Measurements from ENCODE around the gene NABP2. TPM values are rescaled to one million over a fixed set of nuclear protein-coding genes. Genes with fewer than 3 reads are reported as not detected.
A peak's percentile ranks its signal among the peaks of the same experiment; 100 is the strongest.

The NABP2 gene
- total and polyA plus RNA-seq, 2 of the 4 experiments (the other 2 are of a cell fraction), result 29.2 to 37.4 TPM

- H3K4me2 ChIP-seq (ENCODE audit: low read depth, low read length), result no peak overlapping the region
- H3K4ac ChIP-seq (ENCODE audit: low read depth, low read length), result no peak overlapping the region
- H3K36me3 ChIP-seq (ENCODE audit: control insufficient read depth, insufficient read depth, low read length), result peaks cover 84% of the 10 kb centered on the region
- DNase-seq, result no peak
- H3K4me1 ChIP-seq (ENCODE audit: control insufficient read depth, insufficient read depth, low read length), result peaks cover 7% of the 10 kb centered on the region
- H2BK120ac ChIP-seq (ENCODE audit: low read depth, low read length), result no peak overlapping the region
- TF ChIP-seq MAFK (IDR thresholded peaks at IDR 0.05; ENCODE audit: low read depth, low read length) (no peak), RFX5 (IDR thresholded peaks at IDR 0.05; ENCODE audit: low read depth, low read length) (no peak), BHLHE40 (IDR thresholded peaks at IDR 0.05; ENCODE audit: low read depth, low read length) (no peak), CHD1 (IDR thresholded peaks at IDR 0.05; ENCODE audit: low read depth, low read length) (no peak), SMC3 (IDR thresholded peaks at IDR 0.05; ENCODE audit: low read depth, low read length) (no peak), MAZ (IDR thresholded peaks at IDR 0.05; ENCODE audit: borderline replicate concordance, low read depth, low read length) (no peak), FOS (IDR thresholded peaks at IDR 0.05; ENCODE audit: low read depth, low read length) (no peak), POLR2A (IDR thresholded peaks at IDR 0.05; ENCODE audit: low read depth, low read length) (no peak), RCOR1 (IDR thresholded peaks at IDR 0.05; ENCODE audit: insufficient replicate concordance, low read length) (no peak), CEBPB (IDR thresholded peaks at IDR 0.05; ENCODE audit: low read depth, low read length) (no peak), MXI1 (IDR thresholded peaks at IDR 0.05; ENCODE audit: borderline replicate concordance, low read depth, low read length) (no peak), USF2 (IDR thresholded peaks at IDR 0.05; ENCODE audit: low read depth, low read length) (no peak)
- no peak overlapping the region for H2BK15ac ChIP-seq (ENCODE audit: low read depth, low read length)
- POLR2A ChIA-PET (ENCODE audit: unreplicated experiment), result no interaction called here
- peaks cover 21% of the 10 kb centered on the region for H4K20me1 ChIP-seq (ENCODE audit: insufficient read depth, low read length)
- dilution Hi-C loops (cut with HindIII; ENCODE audit: low sequenced_read_pairs, unreplicated experiment) (no loop called here), in situ Hi-C loops (cut with MboI; ENCODE audit: low sequenced_read_pairs) (no loop called here), intact Hi-C loops (cut with micrococcal nuclease) (no loop called here)
- CTCF ChIA-PET, result interaction anchor here (0.6 kb wide), 1 partner anchor 10 kb away, joined by 3 read pairs; no protein-coding TSS in a partner anchor
- no peak overlapping the region for H3K9ac ChIP-seq (ENCODE audit: low read depth, low read length)
- peak overlapping the region; percentile 28 for H2AK9ac ChIP-seq (replicated peaks; ENCODE audit: low read depth, low read length, poor library complexity)
- H3K27ac ChIP-seq (ENCODE audit: insufficient read depth, low read length), result peak overlapping the region; percentile 22; the same call in 1 of the 2 replicates
- H4K8ac ChIP-seq (ENCODE audit: low read depth in 2 of 2, low read length in 2 of 2), result no peak overlapping the region
- ATAC-seq (ENCODE audit: low read depth), result peak; percentile 31
- H3K18ac ChIP-seq (ENCODE audit: low read depth, low read length), result no peak overlapping the region
- no peak overlapping the region for H2BK20ac ChIP-seq (ENCODE audit: low read depth, low read length)
- peaks cover 17 to 65% of the 10 kb centered on the region in 2 experiments for H3K79me1 ChIP-seq (ENCODE audit: low read depth in 1 of 2, low read length in 2 of 2)
- peaks cover 9% of the 10 kb centered on the region; the same call in 1 of the 2 replicates for H3K9me1 ChIP-seq (ENCODE audit: insufficient read depth, low read length)
- no peak overlapping the region for H2BK5ac ChIP-seq (ENCODE audit: low read depth, low read length, poor library complexity, severe bottlenecking)
- no peak overlapping the region for H3K4me3 ChIP-seq (ENCODE audit: insufficient read depth, low read depth, low read length)
- no peak overlapping the region for H3K56ac ChIP-seq (ENCODE audit: extremely low read depth, insufficient read depth, low read length)
- no peak overlapping the region for H4K5ac ChIP-seq (ENCODE audit: low read depth, low read length)
- no peaks in the 10 kb centered on the region for H3K9me3 ChIP-seq (ENCODE audit: control insufficient read depth, insufficient read depth, low read length)
- no peak overlapping the region for H3K23ac ChIP-seq (ENCODE audit: low read depth, low read length)
- BruUV-seq (replicated peaks), result no TSS peak
- H3K27me3 ChIP-seq (ENCODE audit: control insufficient read depth, insufficient read depth, low read length), result no peaks in the 10 kb centered on the region
- no peak overlapping the region for H3K14ac ChIP-seq (replicated peaks; ENCODE audit: low read depth, low read length)
- H2AK5ac ChIP-seq (ENCODE audit: low read depth, low read length), result no peak overlapping the region
- peak overlapping the region; percentile 63 for H2AFZ ChIP-seq (replicated peaks; ENCODE audit: low read length, poor library complexity)
- WGBS, 2 experiments (ENCODE audit: extremely low coverage in 2 of 2, insufficient read length in 1 of 2), result no CpG with 5 or more reads among the region's 3 CpGs
- no peak overlapping the region for H4K91ac ChIP-seq (ENCODE audit: insufficient read depth, low read depth, low read length)
These were observed 19.6 kb downstream of the NABP2 start for GRCh38 chr12:56243731-56244181.
